ENCODE data around the gene FOXJ1.
A peak's percentile ranks its signal among the peaks of the same experiment; 100 is the strongest.

FOXJ1 gene

GRCh38 chr17:76123749-76124581 lies 17.1 kb downstream of the FOXJ1 start:
- no peak for DNase-seq

- DNase-seq: no peak
Observed at GRCh38 chr17:76123191-76123499, 17.9 kb downstream of the FOXJ1 start.

- DNase-seq: no peak
Observed at GRCh38 chr17:76122431-76123190, 18.4 kb downstream of the FOXJ1 start.

GRCh38 chr17:76121932-76122430 lies 19.1 kb downstream of the FOXJ1 start:
- no peak for DNase-seq

GRCh38 chr17:76120658-76121008 lies 20.4 kb downstream of the FOXJ1 start:
- no peak for DNase-seq

GRCh38 chr17:76119409-76120371 lies 21.4 kb downstream of the FOXJ1 start:
- DNase-seq: peak; percentile 22

GRCh38 chr17:76115138-76115754 lies 25.8 kb downstream of the FOXJ1 start:
- DNase-seq: no peak

- no peak for DNase-seq
Observed at GRCh38 chr17:76111956-76112355, 29.1 kb downstream of the FOXJ1 start.

GRCh38 chr17:76107509-76107908 lies 33.5 kb downstream of the FOXJ1 start:
- no peak for DNase-seq

GRCh38 chr17:76106703-76107102 lies 34.3 kb downstream of the FOXJ1 start:
- DNase-seq: no peak

GRCh38 chr17:76104896-76105231 lies 36.2 kb downstream of the FOXJ1 start:
- no peak for DNase-seq

- no peak for DNase-seq
Observed at GRCh38 chr17:76104140-76104895, 36.7 kb downstream of the FOXJ1 start.

- DNase-seq: peak; percentile 94
Observed at GRCh38 chr17:76103274-76104139, 37.5 kb downstream of the FOXJ1 start, which contains the start of gene EXOC7. Gene EXOC7 (minus strand): TSS chr17:76103787. CDS start chr17:76103692, 95 bp downstream.

GRCh38 chr17:76102944-76103273 lies 38.1 kb downstream of the FOXJ1 start:
- no peak for DNase-seq

- no peak for DNase-seq
Observed at GRCh38 chr17:76097716-76098295, 43.2 kb downstream of the FOXJ1 start.

GRCh38 chr17:76095943-76096342 lies 45.1 kb downstream of the FOXJ1 start:
- DNase-seq: no peak

GRCh38 chr17:76094046-76094445 lies 47.0 kb downstream of the FOXJ1 start:
- DNase-seq: no peak

- no peak for DNase-seq
Observed at GRCh38 chr17:76092526-76093413, 48.3 kb downstream of the FOXJ1 start.

- no peak for DNase-seq
Observed at GRCh38 chr17:76091526-76092286, 49.3 kb downstream of the FOXJ1 start.
